ENCODE results near the gene CABLES1. TPM values are rescaled to one million over a fixed set of nuclear protein-coding genes. Genes with fewer than 3 reads are reported as not detected.

The CABLES1 gene
- polyA plus RNA-seq, 4 donors = 22.8 to 26.6 (median 25.9) TPM

DNA sequence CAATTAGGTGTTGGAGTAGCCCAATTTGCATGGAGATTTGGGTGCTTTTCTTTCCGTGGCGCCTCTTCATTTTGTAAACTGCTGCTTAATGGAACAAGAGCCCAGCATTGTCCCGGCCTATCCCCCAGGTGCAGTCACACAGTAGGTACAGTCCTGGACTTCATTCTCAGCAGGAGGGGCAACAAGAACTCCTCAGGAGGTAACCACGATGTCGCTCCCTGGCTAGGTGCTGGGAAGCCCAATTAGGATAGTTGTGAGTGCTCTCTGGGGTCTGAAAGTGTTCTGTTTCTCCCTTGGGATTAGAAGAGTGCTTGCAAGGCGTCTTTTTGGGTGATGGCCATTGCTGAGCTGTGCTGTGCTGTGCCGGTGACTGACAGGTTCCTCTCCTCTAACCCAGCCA lies 53.8 kb downstream of the CABLES1 start:
- DNase-seq (ENCODE audit: low read depth in 4 of 4, low spot score in 2 of 4) = no peak

- DNase-seq (ENCODE audit: low read depth in 4 of 4, low spot score in 2 of 4) = no peak
These were observed 54.7 kb downstream of the CABLES1 start for GRCh38 chr18:23189768-23190661.

DNA sequence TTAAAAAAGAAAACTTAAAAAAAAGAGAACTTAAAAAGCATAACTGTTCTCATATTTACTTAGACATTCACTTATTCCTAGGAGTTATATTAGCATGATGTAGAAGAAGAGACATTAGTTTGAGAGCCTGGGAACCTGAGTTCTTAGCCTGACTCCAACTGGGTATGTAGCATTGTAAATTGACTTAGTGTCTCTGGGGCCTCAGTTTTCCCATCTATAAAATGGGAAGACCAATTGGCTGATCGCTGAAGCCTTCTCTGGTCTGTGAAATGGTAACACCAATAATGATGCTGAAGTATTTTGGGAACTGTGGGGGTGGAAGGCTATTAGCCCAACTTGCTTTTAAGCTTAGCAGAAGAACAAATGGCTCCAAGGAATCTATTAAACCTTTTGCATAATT lies 55.9 kb downstream of the CABLES1 start:
- no peak for DNase-seq (ENCODE audit: low read depth in 4 of 4, low spot score in 2 of 4)

DNA sequence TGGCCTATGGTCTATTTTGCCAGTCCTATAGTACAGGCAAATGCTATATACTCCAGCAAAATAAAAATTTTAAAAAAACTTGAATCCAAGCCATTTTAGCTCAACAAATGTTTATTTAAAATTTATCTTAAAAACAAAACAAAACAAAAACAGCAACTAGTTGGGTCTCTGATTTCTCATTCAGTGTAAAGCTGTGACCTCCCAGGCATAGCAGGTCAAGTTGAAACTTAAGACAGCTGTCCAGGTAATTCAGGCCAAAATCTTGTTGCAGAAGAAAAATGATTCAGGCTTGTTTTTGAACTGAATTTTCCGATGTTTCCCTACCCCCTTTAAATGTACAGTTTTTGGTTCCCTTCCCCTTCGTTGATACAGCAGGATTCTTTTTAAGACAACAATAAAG lies 58.5 kb downstream of the CABLES1 start:
- no peak for DNase-seq (ENCODE audit: low read depth in 4 of 4, low spot score in 2 of 4)

GRCh38 chr18:23194155-23194996 lies 59.1 kb downstream of the CABLES1 start:
- no peak for DNase-seq (ENCODE audit: low read depth in 4 of 4, low spot score in 2 of 4)

- DNase-seq (ENCODE audit: low read depth in 4 of 4, low spot score in 2 of 4) = no peak
These were observed 60.0 kb downstream of the CABLES1 start for GRCh38 chr18:23194997-23195957.

DNA sequence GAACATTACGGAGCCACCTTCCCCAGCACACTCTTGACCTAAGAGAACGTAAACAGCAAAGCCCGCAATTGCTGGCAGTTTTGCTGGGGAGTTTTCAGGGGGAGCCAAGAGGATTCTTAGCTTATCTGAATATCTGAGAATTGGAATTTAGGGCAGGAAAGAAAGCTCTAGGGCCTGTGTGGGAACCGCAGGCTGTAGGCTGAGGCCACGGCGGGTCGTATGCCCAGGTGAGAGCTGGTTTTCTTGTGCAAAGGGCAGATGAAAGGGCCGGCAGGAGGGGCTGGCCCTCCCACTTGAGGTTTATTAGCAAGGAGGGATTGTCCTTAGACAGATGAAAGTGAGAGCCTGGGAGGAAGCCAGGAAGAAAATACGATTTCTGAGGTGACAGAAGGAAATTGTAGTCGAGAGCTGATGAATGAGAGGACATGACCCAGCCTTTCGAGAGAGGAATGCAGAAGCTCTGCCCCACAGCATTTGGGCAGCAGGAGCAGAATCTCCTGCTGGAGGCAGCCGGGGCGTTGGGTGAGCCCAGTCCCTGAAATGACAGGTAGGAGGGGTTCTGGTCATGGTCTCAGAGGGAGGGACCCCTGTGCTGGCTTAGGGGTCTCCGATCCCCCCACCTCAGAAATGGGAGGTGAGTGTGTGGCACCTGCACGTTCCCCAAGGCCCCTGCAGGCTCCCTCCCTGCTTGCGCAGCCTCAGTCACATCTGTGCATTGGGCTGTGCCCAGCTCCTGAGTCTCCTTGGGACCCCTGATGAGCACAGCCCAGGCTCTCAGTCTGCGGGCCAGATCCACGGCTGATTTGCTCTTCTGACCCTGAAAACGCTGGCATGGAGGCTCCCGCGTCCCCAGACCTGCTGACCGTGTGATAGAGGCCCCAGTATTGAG lies 61.1 kb downstream of the CABLES1 start:
- no peak for DNase-seq (ENCODE audit: low read depth in 4 of 4, low spot score in 2 of 4)

DNA sequence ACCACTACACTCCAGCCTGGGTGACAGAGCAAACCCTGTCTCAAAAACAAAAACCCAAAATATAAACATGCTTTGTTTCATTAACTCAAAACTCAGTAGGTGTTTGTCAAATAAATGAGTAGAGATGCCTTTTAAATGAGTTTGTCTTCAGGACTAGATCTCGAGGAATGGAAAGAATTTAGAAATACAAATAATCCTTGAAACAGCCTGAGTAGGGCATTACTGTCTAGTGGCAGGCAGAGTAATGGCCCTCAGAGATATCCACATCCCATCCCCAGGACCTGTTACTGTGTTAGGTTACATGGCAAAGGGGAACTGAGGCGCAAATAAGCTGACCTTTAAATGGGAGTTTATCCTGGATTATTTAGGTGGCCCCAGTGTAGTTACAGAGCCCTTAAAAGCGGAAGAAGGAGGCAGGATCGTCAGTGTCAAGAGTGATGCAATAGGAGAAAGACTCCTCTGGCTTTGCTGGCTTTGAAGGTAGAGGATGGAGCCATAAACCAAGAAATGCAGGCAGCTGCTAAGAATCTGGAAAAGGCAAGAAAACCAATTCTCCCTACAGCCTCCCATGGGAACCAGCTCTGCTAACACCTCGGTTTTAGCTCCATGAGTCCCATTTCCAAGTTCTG lies 63.0 kb downstream of the CABLES1 start:
- DNase-seq (ENCODE audit: low read depth in 4 of 4, low spot score in 2 of 4) = no peak

DNA sequence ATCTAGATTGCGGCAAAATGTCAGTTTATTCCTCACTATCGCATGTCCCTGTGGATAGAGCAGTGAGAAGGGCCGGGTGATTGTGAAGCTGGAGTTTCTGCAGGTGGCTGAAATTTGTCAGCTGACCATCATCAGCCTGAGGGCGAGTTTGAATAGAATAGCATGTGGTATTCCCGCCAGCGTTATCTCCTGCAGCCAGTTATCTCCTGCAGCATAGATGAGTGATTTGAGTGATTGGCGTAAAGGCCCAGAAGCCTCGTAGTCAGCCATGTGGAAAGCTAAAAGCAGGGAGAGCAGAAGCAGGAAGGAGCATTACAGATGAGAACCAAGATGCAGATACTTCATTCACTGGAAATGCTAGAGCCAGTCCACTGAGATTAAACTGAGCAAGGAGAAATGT lies 65.5 kb downstream of the CABLES1 start:
- no peak for DNase-seq (ENCODE audit: low read depth in 4 of 4, low spot score in 2 of 4)

DNA sequence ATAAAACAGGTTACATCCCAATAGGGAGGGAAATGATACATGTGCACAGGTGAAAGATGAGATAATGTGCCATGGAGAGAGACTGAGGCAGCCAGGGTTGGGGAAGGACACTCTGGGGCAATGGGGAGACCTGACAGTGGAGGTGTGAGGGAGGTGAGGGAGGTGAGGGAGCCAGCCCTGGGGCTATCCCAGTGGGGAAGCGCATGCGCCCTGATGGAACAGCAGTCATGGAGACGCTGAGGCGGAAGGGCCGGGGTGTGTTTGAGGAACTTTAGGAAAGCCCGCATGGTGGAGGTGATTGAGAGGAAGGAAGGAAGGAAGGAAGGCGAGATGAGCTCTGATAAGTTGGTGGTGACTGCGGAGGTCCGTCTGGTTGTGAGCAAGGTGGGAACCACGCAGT lies 66.5 kb downstream of the CABLES1 start:
- no peak for DNase-seq (ENCODE audit: low read depth in 4 of 4, low spot score in 2 of 4)

- DNase-seq (ENCODE audit: low read depth in 4 of 4, low spot score in 2 of 4) = no peak
These were observed 68.7 kb downstream of the CABLES1 start for GRCh38 chr18:23203891-23204432.

GRCh38 chr18:23204589-23205235 lies 69.4 kb downstream of the CABLES1 start:
- no peak for DNase-seq (ENCODE audit: low read depth in 4 of 4, low spot score in 2 of 4)

GRCh38 chr18:23205980-23206379 lies 70.7 kb downstream of the CABLES1 start:
- DNase-seq (ENCODE audit: low read depth in 4 of 4, low spot score in 2 of 4) = no peak

DNA sequence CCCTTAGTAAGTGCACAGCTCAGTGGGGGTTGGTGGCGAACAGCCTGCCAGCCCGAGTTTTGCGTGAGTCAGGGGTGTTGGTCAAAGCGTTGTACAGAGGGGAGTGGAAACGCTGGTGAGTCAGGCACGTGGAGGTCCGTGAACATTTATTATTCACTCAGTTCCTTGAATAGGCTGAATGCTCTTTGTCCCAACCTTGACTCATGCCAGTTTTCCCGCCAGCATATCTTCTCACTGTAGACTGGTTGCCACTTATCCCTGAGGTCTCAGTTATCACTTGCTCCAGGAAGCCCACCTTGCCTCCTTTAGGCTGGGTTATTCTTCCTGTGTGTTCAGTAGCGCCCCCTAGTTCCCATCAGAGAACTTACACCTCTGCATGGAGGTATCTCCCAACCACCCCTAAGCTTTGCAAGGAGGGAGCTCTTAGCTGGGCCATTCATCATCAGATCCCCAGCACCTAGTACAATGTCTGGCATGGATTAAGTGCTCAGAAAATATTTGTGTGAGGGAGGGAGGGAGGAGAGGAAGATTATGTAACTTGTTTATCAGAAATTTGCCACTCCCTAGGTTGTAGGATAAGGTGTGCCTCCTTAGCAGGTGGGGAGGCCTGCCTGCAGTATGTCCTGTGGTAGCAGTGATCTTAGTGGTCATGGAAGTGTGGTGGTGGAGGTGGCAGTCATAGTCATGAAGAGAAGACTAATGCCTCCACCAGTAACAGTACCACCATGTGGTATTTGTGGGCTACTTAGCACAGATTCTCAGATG lies 72.1 kb downstream of the CABLES1 start:
- DNase-seq (ENCODE audit: low read depth in 4 of 4, low spot score in 2 of 4) = no peak

DNA sequence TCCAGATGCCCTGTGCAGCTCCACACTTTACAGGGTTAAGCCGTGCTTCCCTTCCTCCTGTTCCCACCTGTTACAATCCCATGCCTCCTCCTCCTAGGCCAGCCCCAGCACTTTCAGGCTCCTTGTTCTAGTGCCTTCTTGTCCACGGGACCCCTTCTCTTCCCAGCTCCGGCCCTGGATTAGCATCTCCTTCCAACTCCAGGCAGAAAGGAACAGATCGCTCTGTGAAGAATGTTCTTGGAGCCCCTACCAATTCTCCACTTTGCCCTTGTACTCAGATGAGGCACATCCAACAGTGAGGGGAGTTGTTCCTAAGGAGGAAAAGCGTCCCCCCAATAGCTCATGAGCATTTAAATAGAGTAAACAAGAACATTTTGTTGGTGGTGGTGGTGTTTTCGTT lies 72.7 kb downstream of the CABLES1 start:
- no peak for DNase-seq (ENCODE audit: low read depth in 4 of 4, low spot score in 2 of 4)

- DNase-seq (ENCODE audit: low read depth in 4 of 4, low spot score in 2 of 4) = no peak
These were observed 73.3 kb downstream of the CABLES1 start for GRCh38 chr18:23208600-23208999.

DNA sequence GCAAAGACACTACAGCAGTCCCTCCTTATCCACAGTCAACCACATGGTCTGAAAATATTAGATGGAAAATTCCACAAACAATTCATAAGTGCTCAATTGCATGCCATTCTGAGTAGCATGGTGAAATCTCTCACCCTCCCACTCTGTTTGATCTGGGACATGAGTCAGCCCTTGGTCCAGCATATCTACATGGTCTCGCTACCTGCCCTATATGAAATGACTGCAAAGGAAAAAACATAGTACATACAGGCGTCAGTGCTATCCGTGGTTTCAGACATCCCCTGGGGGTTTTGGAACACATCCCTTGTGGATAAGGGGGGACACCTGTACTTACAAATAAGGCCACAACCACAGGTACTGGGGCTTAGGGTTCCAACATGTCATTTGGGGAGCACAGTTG lies 73.7 kb downstream of the CABLES1 start:
- no peak for DNase-seq (ENCODE audit: low read depth in 4 of 4, low spot score in 2 of 4)

GRCh38 chr18:23209796-23210195 lies 74.5 kb downstream of the CABLES1 start:
- DNase-seq (ENCODE audit: low read depth in 4 of 4, low spot score in 2 of 4) = no peak
